SK-N-MC (cell line): ENCODE results near the gene CDK17.

Experiments
- EZH2 ChIP-seq: fragments of 200-600 bp; sonication (generic); IDR thresholded peaks from one replicate; pipeline ENCODE4 v1.6.1; 2017; ENCODE audit warnings: antibody characterized with exemption
- POLR2AphosphoS5 ChIP-seq: IDR thresholded peaks from 2 replicates; pipeline ENCODE4 v1.6.1; 2012; ENCODE audit warnings: mild to moderate bottlenecking, low read depth, low read length, borderline replicate concordance

- TF ChIP-seq POLR2AphosphoS5 (no peak), EZH2 (no peak)
These were observed 30.8 kb upstream of the CDK17 start for GRCh38 chr12:96431067-96431466.
